Liver (tissue), 9 donors: Measurements from ENCODE around the gene MRPL9. TPM values are rescaled to one million over a fixed set of nuclear protein-coding genes. Genes with fewer than 3 reads are reported as not detected.

Source experiments
- DNase-seq: peaks from one replicate; pipeline ENCODE4 v3.0.0-alpha.2; 2017; ENCODE audit warnings: low spot score
- H3K27ac ChIP-seq, 2 donors: one replicate each; pipeline ENCODE4 v1.7.0; 2013; ENCODE audit warnings: inconsistent platforms in 2 of 2, low read length in 2 of 2, control low read depth in 1 of 2, low read depth in 1 of 2, mild to moderate bottlenecking in 1 of 2
- H3K27me3 ChIP-seq, 4 donors: one replicate each; pipeline versions ENCODE4 v1.6.1 to v1.7.0; 2013; ENCODE audit warnings: low read length in 3 of 4, inconsistent platforms in 1 of 4, mild to moderate bottlenecking in 1 of 4, moderate library complexity in 1 of 4; ENCODE audit not compliant: control insufficient read depth in 4 of 4, insufficient read depth in 4 of 4
- H3K36me3 ChIP-seq, 4 donors: one replicate each; pipeline versions ENCODE4 v1.6.1 to v1.7.0; 2013; ENCODE audit warnings: low read length in 3 of 4, mild to moderate bottlenecking in 3 of 4, low read depth in 1 of 4, moderate library complexity in 1 of 4; ENCODE audit not compliant: control insufficient read depth in 4 of 4, insufficient read depth in 3 of 4
- H3K4me1 ChIP-seq, 4 donors: one replicate each; pipeline versions ENCODE4 v1.6.1 to v1.7.0; 2013; ENCODE audit warnings: low read length in 3 of 4, mild to moderate bottlenecking in 3 of 4, moderate library complexity in 1 of 4; ENCODE audit not compliant: control insufficient read depth in 4 of 4, insufficient read depth in 4 of 4
- H3K4me3 ChIP-seq, 3 donors: one replicate each; pipeline versions ENCODE4 v1.6.1 to v1.7.0; 2013; ENCODE audit warnings: low read length in 3 of 3, control low read depth in 1 of 3, low read depth in 1 of 3, mild to moderate bottlenecking in 1 of 3
- H3K9ac ChIP-seq, 2 donors: one replicate each; pipeline ENCODE4 v1.7.0; 2013; ENCODE audit warnings: low read length in 2 of 2, mild to moderate bottlenecking in 2 of 2, moderate library complexity in 2 of 2, control low read depth in 1 of 2, low read depth in 1 of 2
- H3K9me3 ChIP-seq, 4 donors: one replicate each; pipeline versions ENCODE4 v1.6.1 to v1.7.0; 2013; ENCODE audit warnings: low read length in 3 of 4; ENCODE audit not compliant: control insufficient read depth in 4 of 4
- EGR1 ChIP-seq, 2 donors: IDR thresholded peaks; 2 replicates each; pipeline ENCODE4 v1.6.1; 2016 to 2018; ENCODE audit warnings: antibody characterized with exemption in 2 of 2, low read depth in 2 of 2
- FOXA1 ChIP-seq: IDR thresholded peaks from 2 replicates; pipeline ENCODE4 v1.6.1; 2016; ENCODE audit warnings: antibody characterized with exemption
- FOXA2 ChIP-seq: IDR thresholded peaks from 2 replicates; pipeline ENCODE4 v1.6.1; 2016; ENCODE audit warnings: antibody characterized with exemption
- GABPA ChIP-seq, 2 donors: IDR thresholded peaks in 1 of 2; conservative IDR thresholded peaks in 1 of 2; 2 replicates each; pipeline ENCODE4 v1.6.1; 2016; ENCODE audit warnings: antibody characterized with exemption in 2 of 2, mild to moderate bottlenecking in 1 of 2, moderate library complexity in 1 of 2
- HNF4A ChIP-seq, 2 donors: conservative IDR thresholded peaks; 2 replicates each; pipeline ENCODE4 v1.6.1; 2016; ENCODE audit warnings: antibody characterized with exemption in 2 of 2, mild to moderate bottlenecking in 2 of 2
- HNF4G ChIP-seq: IDR thresholded peaks from 2 replicates; pipeline ENCODE4 v1.6.1; 2016; ENCODE audit warnings: antibody characterized with exemption
- JUND ChIP-seq, 2 donors: IDR thresholded peaks; 2 replicates each; pipeline ENCODE4 v1.6.1; 2016; ENCODE audit warnings: antibody characterized with exemption in 2 of 2
- NR2F2 ChIP-seq: IDR thresholded peaks from 2 replicates; pipeline ENCODE4 v1.6.1; 2016; ENCODE audit warnings: antibody characterized with exemption
- RAD21 ChIP-seq, 2 donors: IDR thresholded peaks; 2 replicates each; pipeline ENCODE4 v1.6.1; 2016; ENCODE audit warnings: antibody characterized with exemption in 2 of 2, mild to moderate bottlenecking in 2 of 2
- RXRA ChIP-seq, 2 donors: IDR thresholded peaks; 2 replicates each; pipeline ENCODE4 v1.6.1; 2017 to 2018; ENCODE audit warnings: antibody characterized with exemption in 2 of 2, mild to moderate bottlenecking in 1 of 2
- SP1 ChIP-seq: IDR thresholded peaks from 2 replicates; pipeline ENCODE4 v1.6.1; 2018; ENCODE audit warnings: antibody characterized with exemption, mild to moderate bottlenecking
- TAF1 ChIP-seq: conservative IDR thresholded peaks from 2 replicates; pipeline ENCODE4 v1.6.1; 2016; ENCODE audit warnings: antibody characterized with exemption, mild to moderate bottlenecking
- YY1 ChIP-seq: IDR thresholded peaks from 2 replicates; pipeline ENCODE4 v1.6.1; 2016; ENCODE audit warnings: antibody characterized with exemption, mild to moderate bottlenecking
- WGBS: extraction: QIAGEN DNeasy Blood & Tissue Kit; methylation state at CpG from one replicate; pipeline ENCODE4 v1.1.7; 2013; 5-methylcytosine and 5-hydroxymethylcytosine counted together
- polyA plus RNA-seq, 2 donors: library from polyadenylated mRNA; stranded (reverse) in 1 of 2; unstranded in 1 of 2; fragments of 200-250 nt in 1 of 2; fragments of >200 nt in 1 of 2; fragmentation: Nextera tagmentation in 1 of 2; extraction: Ambion mirVana in 1 of 2; gene quantifications; one replicate each; pipeline versions ENCODE4 v1.2.1 to v1.2.3, GENCODE V29; 2013 to 2015
- total RNA-seq, 2 donors: library from RNA; depleted of rRNA; stranded (reverse); fragments of >200 nt; gene quantifications; one replicate each; pipeline ENCODE4 v1.2.3, GENCODE V29; 2014
- TF ChIP-seq, protein P1 (sequence below): IDR thresholded peaks from 2 replicates; pipeline ENCODE4 v1.6.1; 2016; ENCODE audit warnings: antibody characterized with exemption
- TF ChIP-seq, protein P2 (sequence below): IDR thresholded peaks from 2 replicates; pipeline ENCODE4 v1.6.1; 2016; ENCODE audit warnings: antibody characterized with exemption
- TF ChIP-seq, protein P3 (sequence below): IDR thresholded peaks from 2 replicates; pipeline ENCODE4 v1.6.1; 2016; ENCODE audit warnings: antibody characterized with exemption, mild to moderate bottlenecking
- TF ChIP-seq, protein P4 (sequence below): fragments of 150-350 bp; IDR thresholded peaks from 2 replicates; pipeline ENCODE4 v1.5.1; 2017; ENCODE audit warnings: improper control_type of control experiment, low read depth, low read length; ENCODE audit not compliant: missing input control
- TF ChIP-seq, protein P5 (sequence below): IDR thresholded peaks from 2 replicates; pipeline ENCODE4 v1.6.1; 2016; ENCODE audit warnings: antibody characterized with exemption
- donor health status: healthy.
- donor health status: healthy.
- donor health status: healthy.
- donor health status: healthy.
- donor health status: healthy.

The MRPL9 gene
- 10 to 100 TPM; 22.5 to 34.6 TPM for total RNA-seq
- 10 to 100 TPM; 28.6 to 43.5 TPM for polyA plus RNA-seq

DNA sequence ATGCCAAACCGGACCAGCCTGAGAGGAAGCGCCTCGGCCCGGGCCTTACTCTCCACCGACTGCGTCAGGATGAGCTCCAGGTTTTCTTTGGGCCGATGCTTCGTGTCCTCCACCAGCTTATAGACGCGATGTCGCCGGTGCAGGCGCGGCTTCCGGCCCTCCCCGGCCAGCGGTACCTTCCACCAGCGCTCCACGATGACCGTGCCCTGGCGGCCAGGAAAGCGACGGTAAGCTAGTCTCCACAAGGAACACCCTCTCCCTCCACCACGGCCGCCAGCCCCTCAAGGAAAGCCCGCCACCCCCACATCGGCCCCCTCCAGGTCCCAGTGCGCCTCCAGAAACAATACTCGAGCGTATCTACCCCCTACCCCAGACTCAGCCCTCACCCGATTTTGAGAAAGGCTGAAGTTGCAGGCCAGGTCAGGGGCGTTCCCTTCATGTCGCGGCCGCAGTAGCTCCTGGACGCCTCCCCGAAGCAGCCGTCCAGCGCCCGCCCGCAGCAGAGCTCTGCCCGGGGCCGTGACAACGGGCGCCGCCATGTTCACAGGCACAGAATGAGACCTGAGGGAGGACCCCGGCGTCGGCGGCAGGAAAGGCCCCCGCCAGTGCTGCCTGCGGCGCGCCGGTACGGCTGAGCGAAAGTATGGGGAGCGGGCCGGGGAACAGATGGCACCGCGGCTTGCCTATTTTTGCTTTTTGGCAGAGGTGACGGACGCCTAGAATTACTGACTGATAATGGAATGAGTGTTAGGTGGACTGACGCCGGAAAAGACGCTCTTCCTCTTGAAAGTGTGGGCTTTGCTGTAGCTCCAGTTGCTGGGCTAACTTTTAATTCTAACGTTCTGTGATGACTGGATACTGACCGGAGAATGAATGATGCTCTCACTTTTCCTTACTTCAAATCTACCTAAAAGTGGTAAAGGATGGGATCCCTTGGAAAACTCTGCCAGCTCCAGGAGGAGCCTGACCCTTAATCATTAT, at the start of gene MRPL9:
Gene MRPL9, minus strand, starts transcription at position 556 of the 981 bp plus-strand sequence. Its CDS starts 17 bp downstream, at position 539.
- peak within 1 kb of the TSS; percentile 78 to 79 for H3K27ac ChIP-seq
- no peaks in the 10 kb centered on the region for H3K9me3 ChIP-seq
- H3K27me3 ChIP-seq = no peaks in the 10 kb centered on the region
- DNase-seq = peak; percentile 85
- peak within 1 kb of the TSS; percentile 75 to 94 (median 87) for H3K4me3 ChIP-seq
- TF ChIP-seq TAF1 (peak; percentile 46), YY1 (peak; percentile 98), GABPA (IDR thresholded peaks at IDR 0.05 in 1 of 2, conservative IDR thresholded peaks at IDR 0.05 in 1 of 2) (peak in 1 of 2 donors; percentile 64), RAD21 (IDR thresholded peaks at IDR 0.05) (peak in 1 of 2 donors; percentile 62), FOXA1 (no peak), SP1 (peak; percentile 32), EGR1 (IDR thresholded peaks at IDR 0.05; ENCODE audit: low read depth in 2 of 2) (no peak), RXRA (IDR thresholded peaks at IDR 0.05) (no peak), HNF4G (no peak), HNF4A (conservative IDR thresholded peaks at IDR 0.05) (no peak), FOXA2 (peak; percentile 8), JUND (IDR thresholded peaks at IDR 0.05) (no peak), NR2F2 (no peak)
- TF ChIP-seq, protein P1, sequence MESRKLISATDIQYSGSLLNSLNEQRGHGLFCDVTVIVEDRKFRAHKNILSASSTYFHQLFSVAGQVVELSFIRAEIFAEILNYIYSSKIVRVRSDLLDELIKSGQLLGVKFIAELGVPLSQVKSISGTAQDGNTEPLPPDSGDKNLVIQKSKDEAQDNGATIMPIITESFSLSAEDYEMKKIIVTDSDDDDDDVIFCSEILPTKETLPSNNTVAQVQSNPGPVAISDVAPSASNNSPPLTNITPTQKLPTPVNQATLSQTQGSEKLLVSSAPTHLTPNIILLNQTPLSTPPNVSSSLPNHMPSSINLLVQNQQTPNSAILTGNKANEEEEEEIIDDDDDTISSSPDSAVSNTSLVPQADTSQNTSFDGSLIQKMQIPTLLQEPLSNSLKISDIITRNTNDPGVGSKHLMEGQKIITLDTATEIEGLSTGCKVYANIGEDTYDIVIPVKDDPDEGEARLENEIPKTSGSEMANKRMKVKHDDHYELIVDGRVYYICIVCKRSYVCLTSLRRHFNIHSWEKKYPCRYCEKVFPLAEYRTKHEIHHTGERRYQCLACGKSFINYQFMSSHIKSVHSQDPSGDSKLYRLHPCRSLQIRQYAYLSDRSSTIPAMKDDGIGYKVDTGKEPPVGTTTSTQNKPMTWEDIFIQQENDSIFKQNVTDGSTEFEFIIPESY = peak; percentile 61
- TF ChIP-seq, protein P2, sequence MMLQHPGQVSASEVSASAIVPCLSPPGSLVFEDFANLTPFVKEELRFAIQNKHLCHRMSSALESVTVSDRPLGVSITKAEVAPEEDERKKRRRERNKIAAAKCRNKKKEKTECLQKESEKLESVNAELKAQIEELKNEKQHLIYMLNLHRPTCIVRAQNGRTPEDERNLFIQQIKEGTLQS = no peak
- TF ChIP-seq, protein P3, sequence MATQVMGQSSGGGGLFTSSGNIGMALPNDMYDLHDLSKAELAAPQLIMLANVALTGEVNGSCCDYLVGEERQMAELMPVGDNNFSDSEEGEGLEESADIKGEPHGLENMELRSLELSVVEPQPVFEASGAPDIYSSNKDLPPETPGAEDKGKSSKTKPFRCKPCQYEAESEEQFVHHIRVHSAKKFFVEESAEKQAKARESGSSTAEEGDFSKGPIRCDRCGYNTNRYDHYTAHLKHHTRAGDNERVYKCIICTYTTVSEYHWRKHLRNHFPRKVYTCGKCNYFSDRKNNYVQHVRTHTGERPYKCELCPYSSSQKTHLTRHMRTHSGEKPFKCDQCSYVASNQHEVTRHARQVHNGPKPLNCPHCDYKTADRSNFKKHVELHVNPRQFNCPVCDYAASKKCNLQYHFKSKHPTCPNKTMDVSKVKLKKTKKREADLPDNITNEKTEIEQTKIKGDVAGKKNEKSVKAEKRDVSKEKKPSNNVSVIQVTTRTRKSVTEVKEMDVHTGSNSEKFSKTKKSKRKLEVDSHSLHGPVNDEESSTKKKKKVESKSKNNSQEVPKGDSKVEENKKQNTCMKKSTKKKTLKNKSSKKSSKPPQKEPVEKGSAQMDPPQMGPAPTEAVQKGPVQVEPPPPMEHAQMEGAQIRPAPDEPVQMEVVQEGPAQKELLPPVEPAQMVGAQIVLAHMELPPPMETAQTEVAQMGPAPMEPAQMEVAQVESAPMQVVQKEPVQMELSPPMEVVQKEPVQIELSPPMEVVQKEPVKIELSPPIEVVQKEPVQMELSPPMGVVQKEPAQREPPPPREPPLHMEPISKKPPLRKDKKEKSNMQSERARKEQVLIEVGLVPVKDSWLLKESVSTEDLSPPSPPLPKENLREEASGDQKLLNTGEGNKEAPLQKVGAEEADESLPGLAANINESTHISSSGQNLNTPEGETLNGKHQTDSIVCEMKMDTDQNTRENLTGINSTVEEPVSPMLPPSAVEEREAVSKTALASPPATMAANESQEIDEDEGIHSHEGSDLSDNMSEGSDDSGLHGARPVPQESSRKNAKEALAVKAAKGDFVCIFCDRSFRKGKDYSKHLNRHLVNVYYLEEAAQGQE = peak; percentile 48
- TF ChIP-seq, protein P4, sequence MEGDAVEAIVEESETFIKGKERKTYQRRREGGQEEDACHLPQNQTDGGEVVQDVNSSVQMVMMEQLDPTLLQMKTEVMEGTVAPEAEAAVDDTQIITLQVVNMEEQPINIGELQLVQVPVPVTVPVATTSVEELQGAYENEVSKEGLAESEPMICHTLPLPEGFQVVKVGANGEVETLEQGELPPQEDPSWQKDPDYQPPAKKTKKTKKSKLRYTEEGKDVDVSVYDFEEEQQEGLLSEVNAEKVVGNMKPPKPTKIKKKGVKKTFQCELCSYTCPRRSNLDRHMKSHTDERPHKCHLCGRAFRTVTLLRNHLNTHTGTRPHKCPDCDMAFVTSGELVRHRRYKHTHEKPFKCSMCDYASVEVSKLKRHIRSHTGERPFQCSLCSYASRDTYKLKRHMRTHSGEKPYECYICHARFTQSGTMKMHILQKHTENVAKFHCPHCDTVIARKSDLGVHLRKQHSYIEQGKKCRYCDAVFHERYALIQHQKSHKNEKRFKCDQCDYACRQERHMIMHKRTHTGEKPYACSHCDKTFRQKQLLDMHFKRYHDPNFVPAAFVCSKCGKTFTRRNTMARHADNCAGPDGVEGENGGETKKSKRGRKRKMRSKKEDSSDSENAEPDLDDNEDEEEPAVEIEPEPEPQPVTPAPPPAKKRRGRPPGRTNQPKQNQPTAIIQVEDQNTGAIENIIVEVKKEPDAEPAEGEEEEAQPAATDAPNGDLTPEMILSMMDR = no peak
- TF ChIP-seq, protein P5, sequence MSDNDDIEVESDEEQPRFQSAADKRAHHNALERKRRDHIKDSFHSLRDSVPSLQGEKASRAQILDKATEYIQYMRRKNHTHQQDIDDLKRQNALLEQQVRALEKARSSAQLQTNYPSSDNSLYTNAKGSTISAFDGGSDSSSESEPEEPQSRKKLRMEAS = peak; percentile 32
- peaks cover 3 to 16% (median 13%) of the 10 kb centered on the region in 4 donors for H3K4me1 ChIP-seq
- peak within 1 kb of the TSS; percentile 31 to 71 for H3K9ac ChIP-seq
- under 1% methylated on average over 68 of the region's 68 CpGs for whole genome bisulfite sequencing
- H3K36me3 ChIP-seq = peaks cover 10 to 33% (median 26%) of the 10 kb centered on the region in 4 donors
